HL-60 (cell line): ENCODE measurements around the gene DOCK10.

ENCODE experiments used
- CTCF ChIP-seq: IDR thresholded peaks from one replicate; pipeline ENCODE4 v1.5.1; 2011; ENCODE audit warnings: low read length, control low read depth, inconsistent platforms; ENCODE audit not compliant: insufficient read depth
- GABPA ChIP-seq: IDR thresholded peaks from 2 replicates; pipeline ENCODE4 v1.6.1; 2012; ENCODE audit warnings: low read depth
- POLR2AphosphoS5 ChIP-seq: IDR thresholded peaks from 2 replicates; pipeline ENCODE4 v1.6.1; 2012; ENCODE audit warnings: low read depth

GRCh38 chr2:225086915-225087314, 44.6 kb upstream of the DOCK10 start:
- TF ChIP-seq GABPA = no peak
- no peak for TF ChIP-seq CTCF
- no peak for TF ChIP-seq POLR2AphosphoS5
